Daoy (cell line): Measurements from ENCODE around the gene ZNF185. TPM values are rescaled to one million over a fixed set of nuclear protein-coding genes. Genes with fewer than 3 reads are reported as not detected.

Source experiments
- total RNA-seq: library from RNA; depleted of rRNA; stranded (reverse); fragments of >200 nt; shearing (Covaris generic); gene quantifications from 2 replicates; pipeline ENCODE4 v1.2.3, GENCODE V29; 2014; rRNA removed

ZNF185 gene
- total RNA-seq, 1 experiment from 2014 or later = 3.6 TPM

Other genes starting within 250 kb of the ZNF185 start
- gene MAGEA3, start 199.3 kb upstream of the ZNF185 start, total RNA-seq = 116 and 128 TPM in 2 replicates
- gene CSAG2, start 188.8 kb upstream of the ZNF185 start, total RNA-seq = not detected in 2 replicates
- gene MAGEA2B, start 183.4 kb upstream of the ZNF185 start, total RNA-seq = 45.1 and 48.6 TPM in 2 replicates
- 12.9 and 20.9 TPM in 2 replicates for gene CSAG1, start 164.3 kb upstream of the ZNF185 start, total RNA-seq
- gene MAGEA12, start 164.3 kb upstream of the ZNF185 start, total RNA-seq = 53.0 and 60.6 TPM in 2 replicates
- gene MAGEA2, start 144.2 kb upstream of the ZNF185 start, total RNA-seq = 7.7 and 14.8 TPM in 2 replicates
- 0.21 and 2.2 TPM in 2 replicates for gene CSAG3, start 138.8 kb upstream of the ZNF185 start, total RNA-seq
- 115 and 118 TPM in 2 replicates for gene MAGEA6, start 128.4 kb upstream of the ZNF185 start, total RNA-seq
- gene CETN2, start 67.3 kb upstream of the ZNF185 start, total RNA-seq = 38.2 and 45.0 TPM in 2 replicates
- gene NSDHL, start 67.0 kb upstream of the ZNF185 start, total RNA-seq = 11.5 TPM in 2 replicates
- gene PNMA5, start 96.0 kb downstream of the ZNF185 start, total RNA-seq = not detected in 2 replicates
- gene PNMA3, start 158.4 kb downstream of the ZNF185 start, total RNA-seq = 0.46 and 1.2 TPM in 2 replicates
- gene PNMA6A, start 174.4 kb downstream of the ZNF185 start, total RNA-seq = 1.6 and 3.4 TPM in 2 replicates